Immature natural killer cell (primary cell): ENCODE results near the gene DCAF8. TPM values are rescaled to one million over a fixed set of nuclear protein-coding genes. Genes with fewer than 3 reads are reported as not detected.

Experiments
- DNase-seq, 3 donors: peaks; one replicate each; pipeline ENCODE4 v3.0.0; 2022; ENCODE audit warnings: mixed read lengths in 1 of 3
- H3K27ac Mint-ChIP-seq, 6 donors: one replicate each; pipeline ENCODE4 v1.8.0; 2020; ENCODE audit warnings: mixed read lengths in 6 of 6, mild to moderate bottlenecking in 5 of 6, inconsistent platforms in 4 of 6, moderate library complexity in 3 of 6
- H3K27me3 Mint-ChIP-seq, 3 donors: one replicate each; pipeline ENCODE4 v1.8.0; 2020 to 2021; ENCODE audit warnings: low read depth in 3 of 3, mild to moderate bottlenecking in 3 of 3, mixed read lengths in 3 of 3, moderate library complexity in 3 of 3, inconsistent platforms in 1 of 3
- H3K36me3 Mint-ChIP-seq, 3 donors: one replicate each; pipeline ENCODE4 v1.8.0; 2020; ENCODE audit warnings: mixed read lengths in 3 of 3, inconsistent platforms in 2 of 3, mild to moderate bottlenecking in 2 of 3
- H3K4me1 Mint-ChIP-seq, 2 donors: one replicate each; pipeline ENCODE4 v1.8.0; 2020; ENCODE audit warnings: inconsistent platforms in 2 of 2, mild to moderate bottlenecking in 2 of 2, mixed read lengths in 2 of 2, moderate library complexity in 1 of 2
- H3K4me3 Mint-ChIP-seq, 5 donors: one replicate each; pipeline ENCODE4 v1.8.0; 2020; ENCODE audit warnings: mild to moderate bottlenecking in 5 of 5, mixed read lengths in 5 of 5, inconsistent platforms in 3 of 5, moderate library complexity in 3 of 5
- H3K9me3 Mint-ChIP-seq, 6 donors: one replicate each; pipeline ENCODE4 v1.8.0; 2020; ENCODE audit warnings: mild to moderate bottlenecking in 6 of 6, mixed read lengths in 6 of 6, inconsistent platforms in 4 of 6, moderate library complexity in 3 of 6
- polyA plus RNA-seq, 3 donors: library from polyadenylated mRNA; unstranded; fragments of 300-500 nt; fragmentation: Illumina TruSeq; gene quantifications; one replicate each; pipeline ENCODE4 v1.2.3, GENCODE V29; 2021

DCAF8 gene
- polyA plus RNA-seq, 3 donors from 2014 or later: 42.3 to 62.1 (median 58.1) TPM

- Mint-ChIP-seq H3K27me3 (peaks cover 0 to 2% (median 0%) of the 10 kb centered on the region in 3 donors), H3K4me3 (no peak overlapping the region), H3K36me3 (no peaks in the 10 kb centered on the region), H3K4me1 (no peaks in the 10 kb centered on the region), H3K27ac (no peak overlapping the region), H3K9me3 (no peaks in the 10 kb centered on the region)
- no peak for DNase-seq
Observed at GRCh38 chr1:160197231-160197630, 65.1 kb downstream of the DCAF8 start.

- Mint-ChIP-seq H3K9me3 (no peaks in the 10 kb centered on the region), H3K36me3 (no peaks in the 10 kb centered on the region), H3K4me1 (no peaks in the 10 kb centered on the region), H3K27me3 (peaks cover 0 to 2% (median 0%) of the 10 kb centered on the region in 3 donors), H3K27ac (no peak overlapping the region), H3K4me3 (no peak overlapping the region)
- DNase-seq: no peak
Observed at GRCh38 chr1:160196143-160196542, 66.2 kb downstream of the DCAF8 start.

- Mint-ChIP-seq H3K9me3 (no peaks in the 10 kb centered on the region), H3K27me3 (peaks cover 0 to 3% (median 2%) of the 10 kb centered on the region in 3 donors), H3K4me1 (no peaks in the 10 kb centered on the region), H3K27ac (no peak overlapping the region), H3K36me3 (no peaks in the 10 kb centered on the region), H3K4me3 (no peak overlapping the region)
- DNase-seq: no peak
Observed at GRCh38 chr1:160194737-160195059, 67.7 kb downstream of the DCAF8 start.

GRCh38 chr1:160193832-160194736 lies 68.3 kb downstream of the DCAF8 start:
- Mint-ChIP-seq H3K36me3 (no peaks in the 10 kb centered on the region), H3K27me3 (peaks cover 0 to 5% (median 3%) of the 10 kb centered on the region in 3 donors), H3K9me3 (no peaks in the 10 kb centered on the region), H3K4me3 (no peak overlapping the region), H3K27ac (no peak overlapping the region), H3K4me1 (no peaks in the 10 kb centered on the region)
- no peak for DNase-seq

- peaks cover 0 to 5% (median 3%) of the 10 kb centered on the region in 3 donors for H3K27me3 Mint-ChIP-seq
- DNase-seq: peak; percentile 71 to 75 (median 74)
- H3K9me3 Mint-ChIP-seq: no peaks in the 10 kb centered on the region
- H3K36me3 Mint-ChIP-seq: no peaks in the 10 kb centered on the region
- no peak overlapping the region for H3K27ac Mint-ChIP-seq
- H3K4me3 Mint-ChIP-seq: no peak overlapping the region
- no peaks in the 10 kb centered on the region for H3K4me1 Mint-ChIP-seq
Observed at GRCh38 chr1:160193091-160193819, 69.1 kb downstream of the DCAF8 start.

- Mint-ChIP-seq H3K27ac (no peak overlapping the region), H3K27me3 (peaks cover 0 to 3% (median 3%) of the 10 kb centered on the region in 3 donors), H3K36me3 (no peaks in the 10 kb centered on the region), H3K4me1 (no peaks in the 10 kb centered on the region), H3K9me3 (no peaks in the 10 kb centered on the region), H3K4me3 (no peak overlapping the region)
- DNase-seq: no peak
Observed at GRCh38 chr1:160192234-160192633, 70.1 kb downstream of the DCAF8 start.

GRCh38 chr1:160191756-160192155 lies 70.6 kb downstream of the DCAF8 start:
- no peak overlapping the region for H3K4me3 Mint-ChIP-seq
- no peaks in the 10 kb centered on the region for H3K4me1 Mint-ChIP-seq
- no peak overlapping the region for H3K27ac Mint-ChIP-seq

GRCh38 chr1:160189649-160190625 lies 72.4 kb downstream of the DCAF8 start, which contains the start of gene CASQ1:
CASQ1 (plus strand) TSS chr1:160190575; CDS start chr1:160190752, 177 bp downstream.
- H3K27me3 Mint-ChIP-seq: peaks cover 3 to 9% (median 4%) of the 10 kb centered on the region in 3 donors
- no peaks in the 10 kb centered on the region for H3K36me3 Mint-ChIP-seq
- no peak within 1 kb of the TSS for H3K27ac Mint-ChIP-seq
- H3K4me1 Mint-ChIP-seq: no peaks in the 10 kb centered on the region
- H3K4me3 Mint-ChIP-seq: no peak within 1 kb of the TSS
- DNase-seq: no peak
- H3K9me3 Mint-ChIP-seq: no peaks in the 10 kb centered on the region

More at GRCh38 chr1:160191756-160192155, 70.6 kb downstream of the DCAF8 start:
- Mint-ChIP-seq H3K9me3 (no peaks in the 10 kb centered on the region), H3K36me3 (no peaks in the 10 kb centered on the region), H3K27me3 (peaks cover 0 to 3% (median 3%) of the 10 kb centered on the region in 3 donors)
- DNase-seq: no peak

GRCh38 chr1:160188341-160188740 lies 74.0 kb downstream of the DCAF8 start:
- H3K27ac Mint-ChIP-seq: no peak overlapping the region
- H3K9me3 Mint-ChIP-seq: no peaks in the 10 kb centered on the region
- no peaks in the 10 kb centered on the region for H3K4me1 Mint-ChIP-seq
- H3K36me3 Mint-ChIP-seq: no peaks in the 10 kb centered on the region
- DNase-seq: no peak
- no peak overlapping the region for H3K4me3 Mint-ChIP-seq
- peaks cover 3 to 9% (median 4%) of the 10 kb centered on the region in 3 donors for H3K27me3 Mint-ChIP-seq

- Mint-ChIP-seq H3K27me3 (peaks cover 3 to 9% (median 4%) of the 10 kb centered on the region in 3 donors), H3K36me3 (no peaks in the 10 kb centered on the region), H3K4me1 (no peaks in the 10 kb centered on the region), H3K4me3 (no peak overlapping the region), H3K9me3 (no peaks in the 10 kb centered on the region), H3K27ac (no peak overlapping the region)
- DNase-seq: no peak
Observed at GRCh38 chr1:160187407-160187806, 74.9 kb downstream of the DCAF8 start.

GRCh38 chr1:160186729-160187128 lies 75.6 kb downstream of the DCAF8 start:
- Mint-ChIP-seq H3K27me3 (peaks cover 3 to 9% (median 4%) of the 10 kb centered on the region in 3 donors), H3K4me1 (no peaks in the 10 kb centered on the region), H3K4me3 (no peak overlapping the region), H3K9me3 (no peaks in the 10 kb centered on the region), H3K27ac (no peak overlapping the region), H3K36me3 (no peaks in the 10 kb centered on the region)
- DNase-seq: no peak

GRCh38 chr1:160186246-160186645 lies 76.1 kb downstream of the DCAF8 start:
- no peaks in the 10 kb centered on the region for H3K9me3 Mint-ChIP-seq
- H3K4me3 Mint-ChIP-seq: no peak overlapping the region
- H3K27me3 Mint-ChIP-seq: peaks cover 3 to 9% (median 4%) of the 10 kb centered on the region in 3 donors
- H3K27ac Mint-ChIP-seq: no peak overlapping the region
- no peaks in the 10 kb centered on the region for H3K36me3 Mint-ChIP-seq
- no peak for DNase-seq
- no peaks in the 10 kb centered on the region for H3K4me1 Mint-ChIP-seq

GRCh38 chr1:160179336-160179735 lies 83.0 kb downstream of the DCAF8 start:
- Mint-ChIP-seq H3K9me3 (no peaks in the 10 kb centered on the region), H3K36me3 (no peaks in the 10 kb centered on the region), H3K27ac (no peak overlapping the region), H3K4me3 (no peak overlapping the region), H3K4me1 (no peaks in the 10 kb centered on the region), H3K27me3 (peaks cover 1 to 2% (median 2%) of the 10 kb centered on the region in 3 donors)
- no peak for DNase-seq
